Dermis blood vessel endothelial cell (primary cell): ENCODE data around the gene COL10A1. TPM values are rescaled to one million over a fixed set of nuclear protein-coding genes. Genes with fewer than 3 reads are reported as not detected.

ENCODE experiments used
- DNase-seq: peaks from one replicate; pipeline ENCODE4 v3.0.0; 2010
- total RNA-seq: library from RNA; depleted of rRNA; stranded (reverse); fragments of >200 nt; gene quantifications from 2 replicates; pipeline ENCODE4 v1.2.3, GENCODE V29; 2014

The COL10A1 gene
- not detected in 2 replicates for total RNA-seq

GRCh38 chr6:116126032-116126431, at the start of gene COL10A1:
COL10A1 (minus strand) TSS chr6:116126132; CDS start chr6:116125492, 640 bp downstream.
- no peak for DNase-seq

DNA sequence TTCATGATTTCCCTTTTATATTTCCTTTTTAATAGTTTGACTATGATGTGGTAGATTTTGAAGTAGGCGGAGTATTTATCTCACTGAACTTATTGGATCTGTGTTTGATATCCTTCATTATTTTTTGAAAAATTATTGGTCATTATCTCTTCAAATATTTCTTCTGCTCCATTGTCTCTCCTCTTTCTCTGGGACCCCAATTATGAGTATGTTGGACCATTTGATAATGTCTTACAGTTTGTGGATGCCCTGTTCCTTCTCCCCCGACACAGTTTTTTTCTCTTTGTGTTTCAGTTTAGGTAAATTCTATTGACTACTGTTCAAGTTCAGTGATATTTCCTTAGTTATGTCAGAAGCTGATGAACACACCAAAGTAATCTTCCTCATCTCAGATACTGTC, 49.4 kb upstream of the COL10A1 start:
- no peak for DNase-seq

DNA sequence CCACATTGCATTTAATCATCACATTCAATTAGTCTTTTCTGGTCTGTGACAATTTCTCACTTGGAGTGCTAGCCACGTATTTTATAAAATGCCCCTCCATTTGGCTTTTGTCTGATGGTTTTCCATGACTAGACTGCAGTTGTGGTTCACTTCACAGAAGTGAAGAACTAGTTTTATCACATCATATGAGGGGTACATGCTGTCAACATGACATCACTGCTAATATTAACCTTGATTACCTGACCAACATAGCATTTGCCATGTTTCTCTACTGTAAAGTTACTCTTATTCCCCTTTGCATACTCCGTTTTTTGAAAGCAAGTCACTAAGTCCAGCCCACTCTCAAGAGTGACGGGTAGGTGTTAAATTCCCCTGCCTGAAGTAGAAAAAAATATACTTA, 48.0 kb upstream of the COL10A1 start:
- DNase-seq: no peak

DNA sequence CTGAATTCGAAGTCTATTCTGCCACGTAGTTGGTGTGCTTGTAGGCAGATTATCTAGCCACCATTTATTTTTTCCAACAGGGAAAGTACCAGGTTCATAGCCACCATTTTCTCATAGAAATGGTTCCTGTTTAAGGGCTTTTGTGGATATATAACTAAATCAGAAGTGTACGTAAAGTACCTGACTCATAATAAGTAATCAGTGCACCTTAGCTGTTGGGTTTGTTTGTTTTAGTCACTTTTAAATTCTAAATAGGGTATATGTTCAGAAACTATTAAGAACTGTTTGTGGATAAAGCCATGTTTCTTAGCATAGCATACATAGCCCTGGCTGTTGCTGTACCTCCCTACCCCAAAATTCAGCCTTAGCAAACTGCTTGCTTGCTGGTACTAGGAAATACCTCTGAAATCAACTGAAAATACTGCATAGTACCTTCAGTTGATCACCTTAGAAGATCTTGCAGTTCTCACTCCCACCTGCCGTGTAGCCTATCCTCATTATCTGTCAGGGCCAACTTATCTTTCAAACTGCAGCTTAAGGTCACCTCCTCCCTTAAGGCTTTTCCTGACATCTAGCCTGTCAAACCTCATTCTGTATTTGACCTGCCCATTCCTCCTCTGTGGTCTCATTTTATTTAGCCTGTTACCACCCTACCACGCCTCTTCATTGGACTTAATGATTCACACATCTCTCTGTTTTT, 44.6 kb upstream of the COL10A1 start:
- DNase-seq: no peak

GRCh38 chr6:116169880-116170279, 43.9 kb upstream of the COL10A1 start:
- DNase-seq: no peak

GRCh38 chr6:116168148-116168547, 42.2 kb upstream of the COL10A1 start:
- no peak for DNase-seq

- no peak for DNase-seq
Observed at GRCh38 chr6:116166369-116166768, 40.4 kb upstream of the COL10A1 start.

DNA sequence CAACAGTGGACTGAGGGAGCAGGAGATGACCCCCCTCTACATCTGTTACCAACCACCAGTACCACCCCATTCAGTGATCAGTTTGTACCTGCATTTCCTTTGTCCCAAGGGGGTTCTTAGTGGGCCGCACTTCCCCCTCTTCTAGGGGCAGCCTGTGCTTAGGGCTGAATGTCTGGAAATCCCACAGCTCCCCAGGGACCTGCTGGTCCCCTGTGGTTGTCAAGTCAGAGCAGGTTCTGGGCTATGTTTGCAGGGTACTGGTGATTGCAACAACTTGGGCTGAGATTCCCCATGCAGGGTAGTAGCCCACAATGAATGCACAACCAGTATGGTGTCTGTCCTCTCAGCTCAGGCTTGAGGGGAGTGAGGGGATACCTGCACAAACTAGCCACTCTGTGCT, 39.7 kb upstream of the COL10A1 start:
- DNase-seq: no peak

DNA sequence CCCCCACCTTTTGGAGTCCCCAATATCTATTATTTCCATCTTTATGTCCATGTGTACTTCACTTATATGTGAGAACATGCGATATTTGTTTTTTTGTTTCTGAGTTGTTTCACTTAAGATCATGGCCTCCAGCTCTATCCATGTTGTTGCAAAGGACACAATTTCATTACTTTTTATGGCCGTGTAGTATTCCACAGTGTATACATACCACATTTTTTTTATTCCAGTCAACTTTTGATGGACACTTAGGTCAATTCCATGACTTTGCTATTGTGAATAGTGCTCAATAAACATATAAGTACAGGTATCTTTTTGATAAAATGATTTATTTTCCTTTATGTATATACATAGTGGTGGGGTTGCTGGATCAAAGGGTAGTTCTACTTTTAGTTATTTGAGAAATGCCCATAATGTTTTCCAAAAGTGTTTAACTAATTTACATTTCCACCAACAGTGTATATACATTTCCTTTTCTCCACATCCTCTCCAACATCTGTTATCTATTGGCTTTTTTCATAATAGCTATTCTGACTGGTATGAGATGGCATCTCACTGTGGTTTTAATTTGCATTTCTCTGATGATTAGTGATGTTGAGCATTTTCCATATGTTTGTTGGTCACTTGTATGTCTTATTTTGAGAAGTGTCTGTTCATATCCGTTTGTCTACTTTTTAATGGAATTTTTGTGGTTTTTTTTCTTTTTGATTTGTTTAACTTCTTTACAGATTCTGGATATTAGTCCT, 34.0 kb upstream of the COL10A1 start:
- no peak for DNase-seq

DNA sequence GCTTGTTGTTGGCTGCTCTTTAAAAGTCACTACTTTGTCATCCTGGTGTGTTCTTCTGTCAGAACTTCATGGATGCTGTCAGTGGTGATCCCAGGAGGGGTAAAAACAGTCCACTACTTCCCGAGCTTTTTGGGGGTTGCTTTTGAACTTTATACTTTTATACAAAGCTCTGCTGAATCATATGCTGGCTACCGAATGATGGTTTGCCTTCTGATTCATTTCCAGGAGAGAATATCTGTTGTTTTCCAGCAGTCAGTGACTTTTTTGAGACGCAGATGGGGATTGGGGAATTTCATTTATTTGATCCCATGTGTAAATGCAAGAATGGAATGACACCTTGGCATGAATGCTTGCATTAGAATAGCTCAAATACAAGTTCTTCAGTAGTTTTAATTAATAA, 32.7 kb upstream of the COL10A1 start:
- no peak for DNase-seq

DNA sequence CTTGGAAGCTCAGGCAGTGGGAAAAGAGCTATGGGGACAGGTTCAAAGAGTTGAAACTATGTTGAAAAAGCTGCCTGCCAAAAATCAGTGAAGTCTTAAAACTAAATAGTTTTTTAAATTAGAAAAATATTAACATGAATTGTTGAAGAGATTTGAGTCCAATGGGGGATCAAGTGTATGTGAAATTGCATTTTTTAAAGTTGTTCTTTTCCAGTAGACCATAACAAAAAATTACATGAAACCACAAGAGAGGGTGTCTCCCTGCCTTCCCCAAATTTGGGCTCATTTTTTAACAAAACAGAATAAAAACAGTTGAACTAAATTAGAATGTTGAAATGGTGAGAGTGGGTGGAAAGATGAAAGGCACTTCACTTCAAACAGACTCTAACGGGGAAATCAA, 31.5 kb upstream of the COL10A1 start:
- no peak for DNase-seq

GRCh38 chr6:116156405-116157326, 30.7 kb upstream of the COL10A1 start:
- no peak for DNase-seq

GRCh38 chr6:116154887-116155286, 29.0 kb upstream of the COL10A1 start:
- no peak for DNase-seq

- DNase-seq: no peak
Observed at GRCh38 chr6:116152620-116153019, 26.7 kb upstream of the COL10A1 start.

GRCh38 chr6:116145803-116146675, 20.1 kb upstream of the COL10A1 start:
- no peak for DNase-seq

GRCh38 chr6:116144605-116145004, 18.7 kb upstream of the COL10A1 start:
- no peak for DNase-seq

DNA sequence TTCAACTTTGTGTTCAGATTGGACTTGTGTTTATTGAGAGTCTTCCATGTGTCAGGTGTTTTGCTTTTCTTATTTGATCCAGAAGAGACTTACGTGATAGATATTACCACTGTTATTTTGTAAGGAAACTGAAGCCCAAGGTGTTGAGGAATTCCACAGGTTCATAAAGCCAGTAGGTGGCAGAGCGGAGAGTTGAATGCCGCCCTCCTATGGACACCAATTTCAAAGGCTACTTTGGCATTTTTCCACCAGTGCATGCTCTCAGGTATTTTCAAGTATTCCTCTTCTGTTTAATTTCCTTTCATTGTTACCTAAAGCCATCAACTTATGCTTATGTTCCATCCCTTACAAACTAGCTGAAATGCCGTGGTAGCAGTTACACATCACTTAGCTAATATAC, 14.0 kb upstream of the COL10A1 start:
- DNase-seq: no peak

DNA sequence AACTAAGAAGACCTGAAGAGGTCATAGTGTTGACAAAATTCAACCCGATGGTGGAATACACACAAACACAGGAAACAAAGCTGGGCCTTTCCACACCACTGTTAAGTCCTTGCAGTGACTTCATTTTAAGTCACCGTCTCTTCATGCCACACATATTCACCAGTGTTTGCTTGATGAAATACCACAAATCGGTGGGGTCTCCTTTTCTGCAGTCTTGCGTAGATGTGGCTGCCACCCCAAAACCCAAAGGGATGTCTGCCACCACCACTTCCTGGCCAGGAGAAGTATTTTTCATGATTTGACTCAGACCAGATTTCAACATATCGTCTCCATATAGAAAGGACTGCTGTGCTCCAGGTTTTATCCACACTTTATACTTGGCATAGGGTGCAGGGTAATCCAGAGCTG, 11.0 kb upstream of the COL10A1 start:
- DNase-seq: no peak

DNA sequence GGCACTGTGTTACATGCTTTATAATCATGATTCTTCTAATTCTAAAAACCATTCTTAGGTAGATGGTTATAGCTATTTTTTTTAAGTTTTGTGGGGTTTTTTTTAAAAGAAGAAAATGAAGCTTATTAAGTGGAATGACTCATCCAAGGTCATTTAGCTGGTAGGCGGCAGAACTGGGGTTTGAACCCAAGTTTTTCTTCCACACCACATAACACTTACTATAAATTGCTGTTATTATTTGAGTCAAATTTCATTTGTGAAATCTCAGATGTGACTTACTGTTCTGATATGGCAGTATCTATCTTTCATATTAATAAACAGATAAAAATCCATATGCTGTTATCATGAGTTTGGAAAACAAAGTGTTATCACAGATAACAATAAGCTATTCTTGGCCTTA, 10.4 kb upstream of the COL10A1 start:
- no peak for DNase-seq

- DNase-seq: no peak
Observed at GRCh38 chr6:116133453-116133852, 7.5 kb upstream of the COL10A1 start.

DNA sequence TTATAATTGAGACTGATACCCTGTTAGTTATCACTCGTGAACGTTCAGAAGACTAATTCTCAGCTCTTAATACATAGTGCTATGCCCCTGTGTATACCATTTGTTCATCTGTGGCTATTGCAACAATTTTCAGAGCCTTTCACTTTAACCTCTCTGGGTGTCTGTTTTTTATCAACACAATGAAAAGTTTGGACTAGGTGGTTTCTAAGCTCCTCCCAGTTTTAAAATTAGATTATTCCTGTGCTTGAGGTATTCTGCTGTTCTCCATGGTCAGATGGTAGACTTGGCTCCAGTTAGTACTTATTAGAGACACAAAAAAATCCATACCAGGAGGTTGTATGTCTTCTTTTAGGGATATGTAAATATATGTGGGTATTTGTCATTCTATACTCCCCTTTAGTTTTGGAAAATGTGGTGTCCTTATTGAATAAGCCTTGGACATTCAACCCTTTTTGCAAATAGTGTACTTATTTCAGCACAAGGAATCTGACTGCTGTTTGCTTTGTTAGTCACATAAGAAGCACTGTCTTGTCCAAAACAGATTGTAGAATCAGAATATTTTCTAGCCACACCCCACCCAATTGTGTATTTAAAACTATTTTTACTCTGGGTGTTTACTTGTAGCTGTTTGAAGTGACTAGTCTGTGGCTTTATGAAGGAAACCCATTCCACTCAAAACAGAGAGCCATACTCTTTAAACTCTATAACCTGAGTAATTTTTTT, 2.0 kb upstream of the COL10A1 start:
- DNase-seq: no peak

DNA sequence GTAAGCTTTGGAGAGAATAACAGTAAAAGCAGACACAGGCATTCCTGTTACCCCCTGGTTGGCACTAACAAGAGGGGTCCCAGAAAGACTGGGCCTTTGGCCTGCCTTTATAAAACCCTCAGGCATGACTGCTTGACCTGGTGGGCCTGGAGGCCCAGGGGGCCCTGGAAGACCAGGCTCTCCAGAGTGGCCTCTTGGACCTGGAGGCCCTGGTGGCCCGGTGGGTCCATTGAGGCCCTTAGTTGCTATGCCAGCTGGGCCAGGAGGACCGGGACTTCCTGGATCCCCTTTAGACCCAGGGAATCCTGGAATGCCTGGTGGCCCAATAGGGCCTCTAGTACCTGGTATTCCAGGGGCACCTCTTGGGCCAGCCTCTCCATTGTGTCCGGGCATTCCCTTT, 5.5 kb downstream of the COL10A1 start:
- DNase-seq: no peak
